Hematopoietic multipotent progenitor cell treated with erythropoietin and hydrocortisone succinate and interleukin-3 and kit ligand, for 6 days (in vitro differentiated cells): ENCODE measurements around the gene SLC7A14.
A peak's percentile ranks its signal among the peaks of the same experiment; 100 is the strongest.

Experiments
- DNase-seq: peaks from one replicate; pipeline ENCODE4 v3.0.0-alpha.2; 2015

Gene SLC7A14

GRCh38 chr3:170467571-170468147 is 118.2 kb downstream of the SLC7A14 start:
- no peak for DNase-seq

DNA sequence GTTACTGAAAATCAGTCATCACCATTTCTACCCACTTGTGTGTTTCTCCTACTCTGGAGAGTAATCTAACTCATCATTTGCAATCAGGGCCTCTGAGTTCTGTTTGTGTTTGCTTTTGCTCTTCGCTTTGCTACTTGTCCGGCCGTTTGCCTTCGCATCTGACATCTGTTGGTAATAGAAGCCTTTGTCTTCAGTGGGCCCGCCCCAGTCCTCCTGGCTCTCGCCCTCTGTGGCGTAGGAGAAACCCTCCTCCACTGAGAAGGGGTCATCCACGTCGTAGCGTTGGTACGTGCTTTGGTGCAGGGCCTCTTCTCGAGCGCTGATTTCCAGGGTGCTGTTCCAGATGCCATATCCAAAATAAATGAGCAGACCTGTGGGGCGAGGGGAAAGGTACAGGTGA is 118.9 kb downstream of the SLC7A14 start:
- no peak for DNase-seq

- no peak for DNase-seq
Measured at GRCh38 chr3:170465955-170466354, 119.9 kb downstream of the SLC7A14 start.

GRCh38 chr3:170463011-170463410 is 122.9 kb downstream of the SLC7A14 start:
- DNase-seq = no peak

- no peak for DNase-seq
Measured at GRCh38 chr3:170458285-170458684, 127.6 kb downstream of the SLC7A14 start.

- DNase-seq = no peak
Measured at GRCh38 chr3:170454509-170454908, 131.4 kb downstream of the SLC7A14 start.

- DNase-seq = no peak
Measured at GRCh38 chr3:170450039-170450438, 135.8 kb downstream of the SLC7A14 start.

GRCh38 chr3:170448584-170448983 is 137.3 kb downstream of the SLC7A14 start:
- no peak for DNase-seq

- no peak for DNase-seq
Measured at GRCh38 chr3:170443457-170443856, 142.4 kb downstream of the SLC7A14 start.

GRCh38 chr3:170442947-170443346 is 142.9 kb downstream of the SLC7A14 start:
- DNase-seq = no peak

GRCh38 chr3:170441412-170441811 is 144.5 kb downstream of the SLC7A14 start:
- DNase-seq = no peak

DNA sequence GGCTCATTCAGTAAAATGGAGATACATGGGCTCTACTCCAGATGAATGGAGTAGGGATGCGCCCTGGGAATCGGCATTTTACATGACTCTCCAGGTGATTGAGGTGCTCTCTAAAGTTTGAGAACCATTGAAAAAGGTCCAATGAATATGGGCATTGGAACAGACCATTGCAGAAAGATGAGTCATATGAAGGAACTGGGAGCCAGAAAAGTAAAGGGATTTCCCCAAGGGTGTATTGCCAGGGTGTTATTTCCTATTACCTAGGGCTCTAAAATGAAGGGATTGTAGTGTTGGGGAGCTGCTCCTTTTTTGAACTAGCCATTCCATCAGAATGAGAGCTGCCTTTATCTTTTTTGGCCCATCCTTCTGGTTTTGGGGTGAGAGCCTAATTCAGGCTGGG is 145.5 kb downstream of the SLC7A14 start:
- DNase-seq = no peak

- no peak for DNase-seq
Measured at GRCh38 chr3:170438836-170439235, 147.0 kb downstream of the SLC7A14 start.

- DNase-seq = no peak
Measured at GRCh38 chr3:170437696-170438407, 148.0 kb downstream of the SLC7A14 start.

DNA sequence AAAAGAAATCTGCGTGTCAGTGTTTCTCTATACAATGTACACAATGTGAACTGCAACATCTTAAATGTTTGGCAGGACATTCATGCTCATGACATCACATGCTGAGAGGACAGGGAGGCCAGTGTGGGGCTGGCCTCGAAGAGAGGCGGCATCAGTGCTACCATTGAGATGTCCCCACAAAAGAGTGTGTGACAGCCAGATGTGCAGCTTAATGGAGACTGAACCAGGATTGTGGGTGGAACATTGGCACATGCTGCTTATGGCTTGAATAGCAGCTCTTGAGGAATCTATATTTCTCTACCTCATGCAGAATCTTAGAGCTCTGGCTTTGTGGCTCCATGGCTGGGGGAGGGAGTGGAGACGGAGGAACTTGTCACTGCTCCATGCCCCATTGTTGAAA is 148.7 kb downstream of the SLC7A14 start:
- no peak for DNase-seq

GRCh38 chr3:170436697-170437096 is 149.2 kb downstream of the SLC7A14 start:
- no peak for DNase-seq

DNA sequence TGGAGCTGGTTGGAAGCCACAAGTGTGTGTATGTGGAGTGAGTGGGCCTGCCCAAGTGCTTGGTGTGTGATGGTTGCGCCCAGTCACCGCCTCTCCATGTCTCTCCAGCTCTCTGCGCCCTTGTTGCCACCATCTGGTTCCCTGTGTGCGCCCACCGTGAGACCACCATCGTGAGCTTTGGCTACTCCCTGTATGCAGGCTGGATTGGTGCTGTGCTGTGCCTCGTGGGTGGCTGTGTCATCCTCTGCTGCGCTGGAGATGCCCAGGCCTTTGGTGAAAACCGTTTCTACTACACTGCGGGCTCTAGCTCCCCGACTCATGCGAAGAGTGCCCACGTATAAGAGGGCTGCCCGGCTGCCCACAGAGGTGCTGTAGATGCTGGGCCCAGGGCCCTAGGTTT is 153.5 kb downstream of the SLC7A14 start:
- DNase-seq = no peak

- DNase-seq = no peak
Measured at GRCh38 chr3:170431054-170431453, 154.8 kb downstream of the SLC7A14 start.

- no peak for DNase-seq
Measured at GRCh38 chr3:170429050-170429449, 156.8 kb downstream of the SLC7A14 start.

DNA sequence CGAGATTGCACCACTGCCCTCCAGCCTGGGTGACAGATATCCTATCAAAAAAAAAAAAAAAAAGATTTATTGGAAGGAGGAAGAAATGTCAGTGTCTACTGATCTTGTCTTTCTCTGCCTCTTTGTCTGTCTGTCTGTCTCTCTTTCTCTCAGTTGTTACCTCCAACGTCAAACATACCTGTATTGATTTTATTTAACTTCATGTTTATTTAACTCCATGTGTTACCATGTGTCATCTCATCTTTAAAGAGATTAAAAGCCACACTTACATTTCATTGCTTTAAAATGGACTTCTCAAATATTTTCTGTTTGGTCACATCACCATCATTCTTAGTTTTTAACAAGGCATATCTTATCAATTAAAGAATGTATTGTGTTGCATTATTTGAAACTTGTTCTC is 157.8 kb downstream of the SLC7A14 start:
- no peak for DNase-seq

DNA sequence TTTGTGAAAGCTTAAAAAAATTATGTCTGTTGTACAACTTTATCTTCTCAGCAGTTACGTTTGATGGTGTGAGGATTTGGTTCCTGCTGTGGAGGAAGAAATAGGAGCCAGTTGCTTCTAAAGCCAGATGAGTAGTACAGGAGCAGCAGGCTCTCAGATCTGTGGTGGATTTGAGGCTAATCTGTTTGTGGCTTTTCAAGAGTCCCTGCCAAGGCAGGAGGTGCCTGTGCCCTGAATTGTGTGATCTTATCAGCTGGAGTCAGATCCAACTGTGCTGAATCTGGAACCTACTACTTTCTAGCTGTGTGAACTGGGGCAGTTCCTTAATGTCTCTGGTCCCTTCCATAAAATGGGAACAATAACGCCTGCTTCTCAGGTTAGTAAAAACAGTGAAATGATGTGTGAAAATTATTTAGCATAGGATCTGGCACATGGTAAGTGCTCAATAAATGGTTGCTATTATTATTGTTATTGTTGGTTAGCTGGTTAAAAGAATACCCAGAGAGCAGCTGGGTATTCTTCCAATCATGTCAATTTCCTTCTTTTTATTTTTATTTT is 159.6 kb downstream of the SLC7A14 start:
- peak; percentile 28 for DNase-seq

GRCh38 chr3:170425491-170426239 is 160.2 kb downstream of the SLC7A14 start:
- no peak for DNase-seq

DNA sequence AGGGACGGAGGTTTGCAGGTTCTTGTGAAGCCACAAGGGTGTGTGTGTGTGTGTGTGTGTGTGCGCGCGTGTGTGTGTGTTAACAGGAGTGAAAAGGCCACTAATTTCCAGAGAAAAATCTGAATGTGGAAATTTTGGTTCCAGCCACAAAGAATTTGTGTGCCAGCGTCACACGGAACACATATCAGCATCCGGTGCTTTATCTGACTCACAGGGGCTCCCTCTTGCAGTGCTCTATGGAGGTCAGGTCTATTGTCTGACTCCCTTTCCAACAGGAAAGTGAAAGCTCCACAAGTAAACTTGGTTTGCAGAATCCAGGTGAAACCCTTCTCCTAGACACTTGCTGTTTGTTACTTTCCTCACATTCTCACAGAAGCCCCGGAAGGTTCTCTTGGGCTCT is 161.0 kb downstream of the SLC7A14 start:
- DNase-seq = no peak
